ENCODE measurements around the gene PTGER1.
"Not testable (repeated sequence)": the region's sequence is repeated elsewhere in the genome, so short reads cannot be mapped to it uniquely, and the experiment has no call there.

DNA sequence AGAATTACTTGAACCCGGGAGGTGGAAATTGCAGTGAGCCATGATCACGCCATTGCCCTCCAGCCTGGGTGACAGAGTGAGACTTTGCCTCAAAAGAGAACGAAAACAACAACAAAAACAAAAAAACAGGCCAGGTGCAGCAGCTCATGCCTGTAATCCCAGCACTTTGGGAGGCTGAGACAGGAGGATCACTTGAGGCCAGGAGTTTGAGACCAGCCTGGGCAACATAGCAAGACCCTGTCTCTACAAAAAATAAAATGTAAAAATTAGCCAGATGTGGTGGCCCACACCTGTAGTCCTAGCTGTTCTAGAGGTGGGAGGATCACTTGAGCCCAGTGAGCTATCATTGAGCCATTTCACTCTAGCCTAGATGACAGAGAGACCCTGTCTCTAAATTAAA lies 22.9 kb downstream of the PTGER1 start:
- TF ChIP-seq POLR2AphosphoS5, CTCF, POLR2A (IDR thresholded peaks at IDR 0.05): not testable (repeated sequence)

Measured in gastroesophageal sphincter (tissue), 3 donors.